GM12801 (cell line): ENCODE results near the gene SULT4A1.

ENCODE experiments used
- TF ChIP-seq, protein P1 (sequence below): IDR thresholded peaks from one replicate; pipeline ENCODE4 v1.5.1; 2011; ENCODE audit warnings: control low read depth; ENCODE audit not compliant: insufficient read length; ENCODE audit errors: extremely low read depth

Gene SULT4A1

DNA sequence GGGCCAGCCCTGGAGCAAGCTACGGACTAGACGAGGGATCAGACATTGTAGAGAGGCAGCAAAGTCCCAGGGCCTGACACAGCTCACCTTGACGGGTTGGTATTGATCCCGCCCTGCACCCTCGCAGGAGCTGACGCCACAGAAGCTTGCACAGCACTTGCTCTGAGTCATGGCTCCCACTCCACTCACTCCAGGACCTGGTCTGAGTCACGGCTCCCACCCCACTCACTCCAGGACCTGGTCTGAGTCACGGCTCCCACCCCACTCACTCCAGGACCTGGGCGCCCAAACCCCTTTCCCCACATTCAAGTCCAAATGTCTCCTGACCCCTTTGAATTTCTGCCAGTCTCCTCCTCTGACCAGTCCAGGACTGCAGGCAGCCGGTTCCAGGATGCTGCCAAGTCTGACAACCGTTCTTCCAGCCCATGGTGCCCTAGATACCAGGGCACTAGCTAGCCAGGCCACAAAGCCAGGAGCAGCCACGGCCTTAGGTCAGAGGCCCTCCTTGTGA is 35.5 kb upstream of the SULT4A1 start:
- TF ChIP-seq, protein P1, sequence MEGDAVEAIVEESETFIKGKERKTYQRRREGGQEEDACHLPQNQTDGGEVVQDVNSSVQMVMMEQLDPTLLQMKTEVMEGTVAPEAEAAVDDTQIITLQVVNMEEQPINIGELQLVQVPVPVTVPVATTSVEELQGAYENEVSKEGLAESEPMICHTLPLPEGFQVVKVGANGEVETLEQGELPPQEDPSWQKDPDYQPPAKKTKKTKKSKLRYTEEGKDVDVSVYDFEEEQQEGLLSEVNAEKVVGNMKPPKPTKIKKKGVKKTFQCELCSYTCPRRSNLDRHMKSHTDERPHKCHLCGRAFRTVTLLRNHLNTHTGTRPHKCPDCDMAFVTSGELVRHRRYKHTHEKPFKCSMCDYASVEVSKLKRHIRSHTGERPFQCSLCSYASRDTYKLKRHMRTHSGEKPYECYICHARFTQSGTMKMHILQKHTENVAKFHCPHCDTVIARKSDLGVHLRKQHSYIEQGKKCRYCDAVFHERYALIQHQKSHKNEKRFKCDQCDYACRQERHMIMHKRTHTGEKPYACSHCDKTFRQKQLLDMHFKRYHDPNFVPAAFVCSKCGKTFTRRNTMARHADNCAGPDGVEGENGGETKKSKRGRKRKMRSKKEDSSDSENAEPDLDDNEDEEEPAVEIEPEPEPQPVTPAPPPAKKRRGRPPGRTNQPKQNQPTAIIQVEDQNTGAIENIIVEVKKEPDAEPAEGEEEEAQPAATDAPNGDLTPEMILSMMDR: no peak

DNA sequence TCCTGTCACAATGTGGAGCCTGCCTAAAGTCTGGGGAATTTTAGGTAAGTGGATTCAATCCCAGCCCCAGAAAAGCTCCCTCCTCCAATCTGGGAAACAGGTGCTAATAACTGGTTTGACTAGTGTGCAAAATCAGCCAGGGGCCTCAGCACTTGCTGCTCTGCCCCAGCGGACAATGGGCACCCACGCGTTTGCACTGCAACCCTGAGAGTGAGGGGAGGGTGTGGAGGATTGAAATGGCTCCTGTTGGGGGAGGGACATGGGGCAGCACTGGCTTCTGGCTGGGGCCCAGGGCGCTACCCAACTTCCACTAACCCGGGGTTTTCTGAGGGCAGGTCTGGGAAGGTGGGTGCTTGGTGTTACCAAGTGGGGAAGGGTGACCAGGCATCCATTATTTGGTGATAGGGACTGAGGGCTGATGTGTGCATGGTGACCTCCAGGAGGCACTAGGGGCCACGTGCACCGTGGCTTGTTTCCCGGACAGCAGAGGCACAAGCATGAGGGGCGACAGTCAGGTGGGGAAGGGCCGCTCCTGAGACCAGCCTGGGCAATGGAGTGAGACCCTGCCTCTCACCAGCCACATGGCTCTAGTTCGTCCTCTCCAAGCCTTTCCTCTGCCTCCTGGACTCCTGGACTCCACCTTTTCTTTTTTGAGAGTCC is 33.8 kb upstream of the SULT4A1 start:
- TF ChIP-seq, protein P1: no peak

DNA sequence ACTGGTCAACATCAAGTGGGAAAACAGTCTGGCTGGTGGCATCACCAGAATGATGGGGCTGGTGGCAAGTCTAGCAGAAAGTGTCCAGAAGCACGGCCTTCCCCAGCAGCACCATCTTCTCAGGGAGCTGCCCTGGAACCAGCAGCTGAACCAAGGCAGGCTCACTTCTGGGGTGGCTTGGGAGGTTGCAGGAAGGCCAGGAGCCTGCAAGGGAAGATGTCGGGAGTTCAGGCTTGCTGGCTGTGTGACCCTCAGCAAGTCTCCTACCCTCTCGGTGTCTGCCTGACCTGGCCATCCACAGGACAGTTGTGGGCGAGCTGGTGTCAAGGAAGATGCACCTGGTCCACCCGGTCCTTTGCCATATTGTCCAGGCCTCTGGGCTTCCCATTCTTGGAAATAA is 31.8 kb upstream of the SULT4A1 start:
- TF ChIP-seq, protein P1: no peak

DNA sequence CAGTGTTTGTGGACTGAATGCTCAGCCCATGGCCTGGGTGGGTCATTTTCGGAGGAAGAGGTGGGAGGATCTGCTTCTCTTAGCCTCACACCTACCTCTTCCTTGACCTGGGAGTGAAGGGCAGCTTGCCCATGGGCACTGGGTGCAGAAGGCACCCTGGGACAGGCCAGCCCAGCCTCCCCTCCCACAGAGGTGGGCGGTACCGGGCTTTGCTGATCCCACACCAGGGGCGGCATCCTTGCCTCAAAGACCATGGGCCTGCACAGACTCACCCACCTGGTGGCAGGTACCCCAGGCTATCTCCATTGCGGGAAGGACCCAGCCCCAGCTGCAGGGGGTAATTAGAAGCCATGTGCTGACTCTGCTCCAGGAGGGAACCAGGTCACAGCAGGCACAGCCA is 31.0 kb upstream of the SULT4A1 start:
- TF ChIP-seq, protein P1: no peak

DNA sequence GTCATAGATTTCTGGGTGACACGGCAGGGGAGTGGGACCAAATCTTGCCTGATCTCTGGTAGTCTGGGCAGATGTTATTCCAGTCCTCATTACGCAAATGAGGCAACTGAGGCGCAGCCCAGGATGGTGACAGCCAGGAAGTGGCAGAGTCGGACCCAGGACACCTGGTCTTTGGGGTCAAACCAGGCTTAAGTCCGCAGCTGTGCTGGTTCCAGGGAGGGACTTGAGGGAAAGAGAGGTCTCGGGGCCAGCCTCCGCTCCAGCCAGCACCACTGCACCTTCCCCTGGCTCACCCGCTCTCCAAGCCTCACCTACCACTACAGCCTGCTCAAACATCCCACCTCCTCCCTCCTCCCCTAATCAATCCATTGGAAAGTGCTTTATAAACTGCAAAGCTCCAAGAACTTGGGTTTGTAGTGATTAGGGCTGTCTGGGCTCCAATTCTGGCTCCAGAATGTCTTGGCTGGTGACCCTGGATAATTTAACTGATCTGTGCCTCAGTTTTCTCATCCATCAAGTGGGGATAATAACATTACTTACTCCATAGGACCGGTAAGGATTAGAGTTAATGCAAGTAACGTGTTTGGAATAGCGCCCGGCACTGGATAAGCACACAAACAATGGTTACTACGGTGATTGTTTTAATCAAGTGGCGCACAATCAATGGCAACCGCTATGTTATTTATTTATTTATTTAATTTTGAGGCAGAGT is 30.0 kb upstream of the SULT4A1 start:
- TF ChIP-seq, protein P1: no peak

DNA sequence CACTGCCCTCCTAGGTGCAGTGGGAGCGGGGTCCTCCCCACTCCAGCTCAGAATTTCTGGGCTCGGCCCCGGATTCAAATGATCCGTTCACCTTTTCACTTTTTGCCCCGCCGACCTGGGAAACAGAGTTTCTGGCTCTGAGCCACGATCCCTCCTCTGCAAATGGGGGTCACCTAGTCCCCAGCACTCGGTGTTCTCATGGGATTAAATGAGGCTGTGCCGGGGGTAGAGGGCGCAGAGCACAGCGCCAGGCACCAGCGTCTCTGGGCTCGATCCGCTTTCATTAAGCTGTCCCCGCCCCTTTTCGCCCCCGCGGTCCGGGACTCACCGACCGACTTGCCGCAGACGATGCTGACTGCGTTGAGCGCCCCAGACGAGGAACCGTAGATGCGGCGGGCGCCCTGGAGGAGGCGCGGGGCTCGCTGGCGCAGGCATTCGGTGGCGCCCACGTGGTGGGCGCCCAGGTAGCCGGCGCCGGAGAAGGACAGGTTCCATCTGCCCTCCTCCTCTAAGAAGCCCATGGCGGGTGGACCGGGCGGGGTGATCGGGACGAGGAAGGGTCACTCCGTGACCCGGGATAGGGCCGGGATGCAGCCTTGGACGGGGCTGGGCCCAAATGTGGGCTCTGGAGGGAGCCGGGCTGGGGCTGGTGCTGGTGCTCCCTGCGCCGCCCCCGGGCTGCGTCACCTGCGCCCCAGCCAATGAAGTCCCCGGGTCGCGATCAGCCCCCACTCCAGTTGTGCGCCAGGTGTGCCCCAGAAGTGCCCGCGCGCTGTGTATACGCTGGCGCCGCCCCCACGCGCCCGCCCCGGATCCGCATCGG is 29.3 kb upstream of the SULT4A1 start, which contains the start of gene PNPLA5:
Gene PNPLA5 (minus strand): TSS at position 654 of the 823 bp plus-strand sequence. CDS start 133 bp downstream, at position 521.
- TF ChIP-seq, protein P1: no peak

DNA sequence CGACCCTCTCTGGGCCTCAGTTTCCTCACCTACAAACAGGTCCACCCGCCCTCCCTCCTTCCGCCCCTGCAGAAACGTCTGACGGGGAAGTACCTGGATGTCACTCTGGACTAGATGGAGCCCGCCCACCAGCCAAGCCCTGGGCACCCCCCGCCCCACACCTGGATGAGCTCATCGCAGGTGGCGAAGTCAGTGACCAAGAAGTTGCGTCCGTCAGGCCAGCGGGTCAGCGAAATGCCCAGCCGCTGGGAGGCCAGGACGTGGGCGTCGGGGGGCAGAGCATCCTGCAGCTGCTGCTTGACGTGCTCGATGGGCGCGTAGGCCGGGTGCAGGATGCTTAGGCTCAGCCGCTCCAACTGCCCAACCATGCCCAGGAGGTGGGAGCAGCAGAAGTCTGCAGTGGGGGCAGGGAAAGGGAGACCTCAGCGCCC is 28.6 kb upstream of the SULT4A1 start:
- TF ChIP-seq, protein P1: no peak
